ENCODE data around the gene SLC22A7.

SLC22A7 gene

GRCh38 chr6:43308101-43308989 is 10.3 kb downstream of the SLC22A7 start, which contains the start of gene CRIP3:
Gene CRIP3, minus strand, starts transcription at chr6:43308826. Its CDS starts 34 bp downstream, at chr6:43308792.
- Mint-ChIP-seq H3K9me3 (no peaks in the 10 kb centered on the region), H3K27me3 (no peaks in the 10 kb centered on the region), H3K4me1 (peaks cover 21% of the 10 kb centered on the region), H3K36me3 (no peaks in the 10 kb centered on the region), H3K27ac (no peak within 1 kb of the TSS), H3K4me3 (peak within 1 kb of the TSS; percentile 84)
- ATAC-seq (ENCODE audit: low read depth) (peak; percentile 81), DNase-seq (ENCODE audit: low spot score in 2 of 2) (peak; percentile 51 to 54)

GRCh38 chr6:43308990-43309477 is 11.0 kb downstream of the SLC22A7 start:
- peaks cover 26% of the 10 kb centered on the region for H3K4me1 Mint-ChIP-seq
- no peak for DNase-seq (ENCODE audit: low spot score in 2 of 2)
- H3K36me3 Mint-ChIP-seq, result no peaks in the 10 kb centered on the region
- peak overlapping the region; percentile 84 for H3K4me3 Mint-ChIP-seq
- no peak overlapping the region for H3K27ac Mint-ChIP-seq
- no peaks in the 10 kb centered on the region for H3K9me3 Mint-ChIP-seq
- ATAC-seq (ENCODE audit: low read depth), result no peak
- H3K27me3 Mint-ChIP-seq, result no peaks in the 10 kb centered on the region

GRCh38 chr6:43310134-43310533 is 12.1 kb downstream of the SLC22A7 start:
- Mint-ChIP-seq H3K4me1 (peaks cover 29% of the 10 kb centered on the region), H3K4me3 (no peak overlapping the region), H3K27me3 (no peaks in the 10 kb centered on the region), H3K27ac (no peak overlapping the region), H3K9me3 (no peaks in the 10 kb centered on the region), H3K36me3 (no peaks in the 10 kb centered on the region)
- no peak for ATAC-seq (ENCODE audit: low read depth)
- no peak for DNase-seq (ENCODE audit: low spot score in 2 of 2)

GRCh38 chr6:43310624-43311023 is 12.6 kb downstream of the SLC22A7 start:
- DNase-seq (ENCODE audit: low spot score in 2 of 2), result no peak

GRCh38 chr6:43311666-43312065 is 13.6 kb downstream of the SLC22A7 start:
- Mint-ChIP-seq H3K27ac (no peak overlapping the region), H3K9me3 (no peaks in the 10 kb centered on the region), H3K4me1 (peaks cover 38% of the 10 kb centered on the region), H3K4me3 (no peak overlapping the region), H3K36me3 (no peaks in the 10 kb centered on the region), H3K27me3 (no peaks in the 10 kb centered on the region)
- DNase-seq (ENCODE audit: low spot score in 2 of 2) (no peak), ATAC-seq (ENCODE audit: low read depth) (no peak)

More at GRCh38 chr6:43310624-43311023, 12.6 kb downstream of the SLC22A7 start:
- Mint-ChIP-seq H3K9me3 (no peaks in the 10 kb centered on the region), H3K4me1 (peaks cover 33% of the 10 kb centered on the region), H3K27ac (no peak overlapping the region), H3K36me3 (no peaks in the 10 kb centered on the region), H3K27me3 (no peaks in the 10 kb centered on the region), H3K4me3 (no peak overlapping the region)
- ATAC-seq (ENCODE audit: low read depth), result no peak

GRCh38 chr6:43313813-43314212 is 15.8 kb downstream of the SLC22A7 start:
- no peak for DNase-seq (ENCODE audit: low spot score in 2 of 2)
- Mint-ChIP-seq H3K27ac (no peak overlapping the region), H3K4me3 (no peak overlapping the region), H3K9me3 (no peaks in the 10 kb centered on the region), H3K4me1 (peaks cover 45% of the 10 kb centered on the region), H3K36me3 (no peaks in the 10 kb centered on the region), H3K27me3 (no peaks in the 10 kb centered on the region)
- ATAC-seq (ENCODE audit: low read depth), result no peak

- Mint-ChIP-seq H3K27me3 (no peaks in the 10 kb centered on the region), H3K9me3 (peaks cover 2% of the 10 kb centered on the region), H3K36me3 (peaks cover 2% of the 10 kb centered on the region), H3K27ac (peak overlapping the region; percentile 71), H3K4me3 (no peak overlapping the region), H3K4me1 (peaks cover 45% of the 10 kb centered on the region)
- DNase-seq (ENCODE audit: low spot score in 2 of 2) (peak in 1 of 2 donors; percentile 7), ATAC-seq (ENCODE audit: low read depth) (peak; percentile 85)
Measured at GRCh38 chr6:43318011-43318410, 20.0 kb downstream of the SLC22A7 start.

GRCh38 chr6:43325876-43326275 is 27.8 kb downstream of the SLC22A7 start:
- ATAC-seq (ENCODE audit: low read depth) (peak; percentile 29), DNase-seq (ENCODE audit: low spot score in 2 of 2) (no peak)
- Mint-ChIP-seq H3K4me3 (no peak overlapping the region), H3K4me1 (peaks cover 14% of the 10 kb centered on the region), H3K27ac (no peak overlapping the region), H3K9me3 (peaks cover 2% of the 10 kb centered on the region), H3K36me3 (peaks cover 7% of the 10 kb centered on the region), H3K27me3 (no peaks in the 10 kb centered on the region)

GRCh38 chr6:43328528-43328927 is 30.5 kb downstream of the SLC22A7 start:
- H3K27ac Mint-ChIP-seq, result peak overlapping the region; percentile 2
- DNase-seq (ENCODE audit: low spot score in 2 of 2) (no peak), ATAC-seq (ENCODE audit: low read depth) (no peak)
- no peaks in the 10 kb centered on the region for H3K27me3 Mint-ChIP-seq
- no peaks in the 10 kb centered on the region for H3K9me3 Mint-ChIP-seq
- peaks cover 8% of the 10 kb centered on the region for H3K4me1 Mint-ChIP-seq
- no peak overlapping the region for H3K4me3 Mint-ChIP-seq
- H3K36me3 Mint-ChIP-seq, result peaks cover 5% of the 10 kb centered on the region

GRCh38 chr6:43331470-43331869 is 33.4 kb downstream of the SLC22A7 start:
- Mint-ChIP-seq H3K27ac (no peak overlapping the region), H3K4me1 (peaks cover 12% of the 10 kb centered on the region), H3K4me3 (no peak overlapping the region), H3K36me3 (peaks cover 7% of the 10 kb centered on the region), H3K9me3 (no peaks in the 10 kb centered on the region), H3K27me3 (no peaks in the 10 kb centered on the region)
- ATAC-seq (ENCODE audit: low read depth), result no peak
- no peak for DNase-seq (ENCODE audit: low spot score in 2 of 2)

- H3K9me3 Mint-ChIP-seq, result no peaks in the 10 kb centered on the region
- peaks cover 7% of the 10 kb centered on the region for H3K36me3 Mint-ChIP-seq
- H3K4me1 Mint-ChIP-seq, result peaks cover 12% of the 10 kb centered on the region
- no peak overlapping the region for H3K27ac Mint-ChIP-seq
- H3K4me3 Mint-ChIP-seq, result no peak overlapping the region
- no peak for ATAC-seq (ENCODE audit: low read depth)
- no peaks in the 10 kb centered on the region for H3K27me3 Mint-ChIP-seq
- no peak for DNase-seq (ENCODE audit: low spot score in 2 of 2)
Measured at GRCh38 chr6:43331891-43332290, 33.8 kb downstream of the SLC22A7 start.

- Mint-ChIP-seq H3K4me1 (peaks cover 26% of the 10 kb centered on the region), H3K9me3 (no peaks in the 10 kb centered on the region), H3K36me3 (peaks cover 11% of the 10 kb centered on the region), H3K27me3 (no peaks in the 10 kb centered on the region), H3K4me3 (no peak overlapping the region), H3K27ac (no peak overlapping the region)
- DNase-seq (ENCODE audit: low spot score in 2 of 2) (no peak), ATAC-seq (ENCODE audit: low read depth) (no peak)
Measured at GRCh38 chr6:43334466-43335095, 36.5 kb downstream of the SLC22A7 start.

- Mint-ChIP-seq H3K4me3 (no peak overlapping the region), H3K27ac (no peak overlapping the region), H3K36me3 (peaks cover 18% of the 10 kb centered on the region), H3K9me3 (no peaks in the 10 kb centered on the region), H3K4me1 (peaks cover 28% of the 10 kb centered on the region), H3K27me3 (no peaks in the 10 kb centered on the region)
- ATAC-seq (ENCODE audit: low read depth) (no peak), DNase-seq (ENCODE audit: low spot score in 2 of 2) (no peak)
Measured at GRCh38 chr6:43335469-43335868, 37.4 kb downstream of the SLC22A7 start.

GRCh38 chr6:43336382-43336781 is 38.3 kb downstream of the SLC22A7 start:
- H3K9me3 Mint-ChIP-seq, result no peaks in the 10 kb centered on the region
- ATAC-seq (ENCODE audit: low read depth), result no peak

More at GRCh38 chr6:43336382-43336781, 38.3 kb downstream of the SLC22A7 start:
- Mint-ChIP-seq H3K4me3 (no peak overlapping the region), H3K27ac (no peak overlapping the region), H3K36me3 (peaks cover 26% of the 10 kb centered on the region), H3K27me3 (no peaks in the 10 kb centered on the region), H3K4me1 (peaks cover 27% of the 10 kb centered on the region)
- DNase-seq (ENCODE audit: low spot score in 2 of 2), result no peak
